Measurements from ENCODE around the gene CREBL2. TPM values are rescaled to one million over a fixed set of nuclear protein-coding genes. Genes with fewer than 3 reads are reported as not detected.

Gene CREBL2
- total RNA-seq, 1 experiment from 2014 or later, result 17.8 TPM

GRCh38 chr12:12582895-12583303 lies 28.8 kb upstream of the CREBL2 start:
- ChIA-PET CTCF (no interaction called here), POLR2A (ENCODE audit: low non-redundant PET) (no interaction called here)
- DNase-seq (ENCODE audit: low spot score), result no peak
- intact Hi-C loops (cut with micrococcal nuclease; ENCODE audit: unreplicated experiment), result no loop called here
- Histone ChIP-seq H3K4me3 (ENCODE audit: low read depth, low read length, poor library complexity, severe bottlenecking) (no peak overlapping the region), H3K27ac (ENCODE audit: low read depth, low read length, poor library complexity, severe bottlenecking) (no peak overlapping the region), H3K36me3 (ENCODE audit: insufficient read depth, low read length, poor library complexity, severe bottlenecking) (no peaks in the 10 kb centered on the region), H3K9me3 (ENCODE audit: low read depth, low read length, poor library complexity, severe bottlenecking) (no peaks in the 10 kb centered on the region), H3K27me3 (replicated peaks; ENCODE audit: insufficient read depth, low read depth, low read length, poor library complexity) (no peaks in the 10 kb centered on the region), H3K4me1 (ENCODE audit: insufficient read depth, low read length, poor library complexity, severe bottlenecking) (peaks cover 3% of the 10 kb centered on the region)
- no TSS peak for BruUV-seq (replicated peaks)
- TF ChIP-seq EZH2 (IDR thresholded peaks at IDR 0.05; ENCODE audit: borderline replicate concordance, low read depth, low read length, poor library complexity, severe bottlenecking), result no peak
- no peak for TF ChIP-seq CTCF (conservative IDR thresholded peaks at IDR 0.05; ENCODE audit: low read depth, low read length)

GRCh38 chr12:12583510-12584178 lies 28.0 kb upstream of the CREBL2 start:
- POLR2A ChIA-PET (ENCODE audit: low non-redundant PET), result no interaction called here
- BruUV-seq (replicated peaks), result no TSS peak

GRCh38 chr12:12585115-12585863 lies 26.4 kb upstream of the CREBL2 start:
- peaks cover 3% of the 10 kb centered on the region for H3K4me1 ChIP-seq (ENCODE audit: insufficient read depth, low read length, poor library complexity, severe bottlenecking)
- H3K27me3 ChIP-seq (replicated peaks; ENCODE audit: insufficient read depth, low read depth, low read length, poor library complexity), result peaks cover 6% of the 10 kb centered on the region
- CTCF ChIA-PET, result interaction anchor here (0.6 kb wide), 1 partner anchor 36 kb away, joined by 7 read pairs; no protein-coding TSS in a partner anchor
- BruUV-seq (replicated peaks), result no TSS peak
- H3K36me3 ChIP-seq (ENCODE audit: insufficient read depth, low read length, poor library complexity, severe bottlenecking), result no peaks in the 10 kb centered on the region
- POLR2A ChIA-PET (ENCODE audit: low non-redundant PET), result no interaction called here
- H3K27ac ChIP-seq (ENCODE audit: low read depth, low read length, poor library complexity, severe bottlenecking), result no peak overlapping the region
- H3K9me3 ChIP-seq (ENCODE audit: low read depth, low read length, poor library complexity, severe bottlenecking), result no peaks in the 10 kb centered on the region
- no peak for DNase-seq (ENCODE audit: low spot score)
- no peak overlapping the region for H3K4me3 ChIP-seq (ENCODE audit: low read depth, low read length, poor library complexity, severe bottlenecking)
- no peak for TF ChIP-seq EZH2 (IDR thresholded peaks at IDR 0.05; ENCODE audit: borderline replicate concordance, low read depth, low read length, poor library complexity, severe bottlenecking)
- no peak for TF ChIP-seq CTCF (conservative IDR thresholded peaks at IDR 0.05; ENCODE audit: low read depth, low read length)
- intact Hi-C loops (cut with micrococcal nuclease; ENCODE audit: unreplicated experiment), result no loop called here

More at GRCh38 chr12:12583510-12584178, 28.0 kb upstream of the CREBL2 start:
- Histone ChIP-seq H3K36me3 (ENCODE audit: insufficient read depth, low read length, poor library complexity, severe bottlenecking) (no peaks in the 10 kb centered on the region), H3K27me3 (replicated peaks; ENCODE audit: insufficient read depth, low read depth, low read length, poor library complexity) (no peaks in the 10 kb centered on the region), H3K4me1 (ENCODE audit: insufficient read depth, low read length, poor library complexity, severe bottlenecking) (peaks cover 3% of the 10 kb centered on the region), H3K9me3 (ENCODE audit: low read depth, low read length, poor library complexity, severe bottlenecking) (no peaks in the 10 kb centered on the region), H3K4me3 (ENCODE audit: low read depth, low read length, poor library complexity, severe bottlenecking) (no peak overlapping the region), H3K27ac (ENCODE audit: low read depth, low read length, poor library complexity, severe bottlenecking) (no peak overlapping the region)
- TF ChIP-seq CTCF (conservative IDR thresholded peaks at IDR 0.05; ENCODE audit: low read depth, low read length), result no peak
- TF ChIP-seq EZH2 (IDR thresholded peaks at IDR 0.05; ENCODE audit: borderline replicate concordance, low read depth, low read length, poor library complexity, severe bottlenecking), result no peak
- intact Hi-C loops (cut with micrococcal nuclease; ENCODE audit: unreplicated experiment), result no loop called here
- CTCF ChIA-PET, result no interaction called here
- DNase-seq (ENCODE audit: low spot score), result no peak
